Activated naive CD8-positive, alpha-beta T cell treated with anti-CD3 and anti-CD28 coated beads, Interleukin-2, amount 50 U/mL, for 16 hours (primary cell): Measurements from ENCODE around the gene SLC16A9.

Experiments
- DNase-seq: peaks from one replicate; pipeline ENCODE4 v3.0.0-alpha.2; 2020; ENCODE audit warnings: low read depth, low spot score

SLC16A9 gene

DNA sequence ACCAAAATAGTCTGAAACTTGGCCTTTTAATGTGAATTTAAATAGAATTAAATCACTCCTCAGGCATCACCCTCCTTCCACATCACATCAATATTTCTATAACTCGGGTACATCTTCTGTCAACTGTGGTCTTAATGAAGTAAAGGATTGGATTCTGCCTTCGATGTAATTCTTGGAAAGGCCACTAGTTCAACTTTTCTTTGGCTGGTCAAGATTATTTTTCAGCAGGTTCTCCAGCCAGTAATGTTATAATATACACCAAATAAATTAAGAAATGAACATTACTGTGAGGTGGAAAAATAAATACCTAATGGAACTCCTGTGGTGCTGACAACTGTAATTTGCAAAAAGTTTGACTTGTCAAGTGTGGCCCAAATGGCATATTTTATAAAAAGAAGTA, 9.7 kb upstream of the SLC16A9 start:
- DNase-seq = no peak

DNA sequence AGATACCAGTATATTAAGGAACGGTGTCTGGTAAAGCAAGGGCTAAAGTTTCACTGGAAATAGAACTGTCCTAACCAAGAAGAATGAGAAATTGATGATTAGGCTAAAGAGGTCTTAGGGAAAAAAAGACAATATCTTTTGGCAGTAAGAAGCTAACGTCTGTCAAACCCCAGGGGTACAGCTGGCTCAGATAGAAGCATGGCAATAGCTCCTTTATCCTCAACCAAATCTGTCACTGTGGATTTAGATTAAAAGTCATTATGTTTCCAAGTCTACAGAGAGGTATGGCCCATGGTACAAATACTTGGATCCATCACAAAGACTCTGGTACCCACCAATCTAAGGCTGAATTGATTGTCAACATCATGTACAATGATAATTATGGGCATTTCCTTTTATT, 8.6 kb upstream of the SLC16A9 start:
- DNase-seq = no peak

DNA sequence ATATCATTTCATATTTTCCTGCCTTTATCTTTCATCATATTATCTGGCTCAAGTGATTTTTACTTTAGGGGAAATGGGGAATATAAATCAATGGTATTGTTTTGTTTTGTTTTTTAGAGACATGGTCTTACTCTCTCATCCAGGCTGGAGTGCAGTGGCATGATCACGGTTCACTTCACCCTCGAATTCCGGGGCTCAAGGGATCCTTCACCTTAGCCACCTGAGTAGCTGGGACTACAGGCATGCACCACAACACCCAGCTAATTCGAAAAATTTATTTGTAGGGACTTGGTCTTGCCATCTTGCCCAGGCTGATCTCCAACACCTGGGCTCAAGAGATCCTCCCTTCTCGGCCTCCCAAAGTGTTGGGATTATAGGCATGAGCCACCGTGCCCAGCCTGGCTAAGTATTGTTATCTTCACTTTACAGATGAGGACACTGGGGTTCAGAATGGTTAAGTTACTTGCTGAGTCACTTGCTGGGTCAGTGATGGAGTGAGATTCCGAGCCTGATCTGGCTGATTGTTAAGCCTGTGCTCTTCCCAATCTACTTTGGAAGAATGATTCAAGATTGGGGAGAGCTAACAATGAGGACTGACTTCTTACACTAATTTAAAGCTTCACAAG, 3.7 kb upstream of the SLC16A9 start:
- DNase-seq = no peak

DNA sequence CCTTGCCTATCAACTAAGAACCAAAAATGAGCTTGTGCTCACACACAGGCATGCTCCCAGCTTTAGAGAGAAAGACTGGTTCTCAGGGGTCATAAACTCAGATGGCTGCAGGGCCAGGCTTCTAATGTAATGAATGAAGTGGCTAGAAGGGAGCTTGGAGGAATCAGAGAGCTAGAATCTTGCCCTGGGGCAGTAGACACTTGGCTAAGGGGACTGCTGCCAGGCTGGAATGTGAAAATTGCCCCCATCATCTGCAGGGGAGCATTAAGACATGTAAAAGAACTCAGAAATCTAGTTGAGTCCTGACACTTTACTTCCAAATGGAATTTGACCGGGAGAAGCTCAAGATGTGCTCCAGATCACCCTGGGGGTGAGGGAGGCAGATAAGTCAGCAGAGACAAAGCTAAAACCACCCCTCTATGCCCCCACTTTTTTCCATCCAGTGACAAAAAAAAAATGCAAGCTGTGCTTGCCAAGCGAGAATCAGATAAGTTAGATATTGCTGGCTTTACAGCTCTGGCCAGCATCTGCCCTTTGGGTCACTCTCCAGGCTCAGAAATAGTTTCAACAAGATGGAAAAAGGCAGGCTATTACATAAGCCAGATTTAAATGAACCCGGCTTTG, 2.3 kb upstream of the SLC16A9 start:
- DNase-seq = no peak

DNA sequence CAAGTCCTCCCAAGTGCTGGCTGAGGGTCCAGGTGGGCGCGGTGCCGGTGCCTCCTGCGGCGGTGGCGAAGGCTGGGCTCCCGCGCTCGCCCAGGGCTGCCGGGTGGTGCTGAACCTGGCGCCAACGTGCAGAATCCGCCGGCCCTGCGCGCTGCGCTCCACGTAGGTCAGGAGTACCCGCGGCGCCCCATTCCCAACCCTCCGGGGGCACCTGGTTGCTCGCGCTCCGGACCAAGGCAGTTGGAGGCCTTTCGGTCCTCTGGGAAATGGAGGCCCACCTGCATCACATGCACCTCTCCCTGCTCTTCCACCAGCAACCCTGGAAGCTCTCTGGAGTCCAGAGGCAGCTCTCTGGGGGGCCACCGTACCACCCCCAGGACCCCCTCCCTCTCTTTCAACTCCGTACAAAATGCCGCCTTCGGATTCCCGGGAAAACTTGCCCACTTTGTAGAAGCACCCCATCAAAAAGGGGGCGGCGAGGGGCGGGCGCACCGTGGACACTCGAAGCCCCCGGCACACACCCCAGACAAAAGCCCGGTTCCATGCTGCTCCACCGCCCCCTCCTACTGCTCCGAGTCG, 745 bp downstream of the SLC16A9 start:
- DNase-seq = no peak

DNA sequence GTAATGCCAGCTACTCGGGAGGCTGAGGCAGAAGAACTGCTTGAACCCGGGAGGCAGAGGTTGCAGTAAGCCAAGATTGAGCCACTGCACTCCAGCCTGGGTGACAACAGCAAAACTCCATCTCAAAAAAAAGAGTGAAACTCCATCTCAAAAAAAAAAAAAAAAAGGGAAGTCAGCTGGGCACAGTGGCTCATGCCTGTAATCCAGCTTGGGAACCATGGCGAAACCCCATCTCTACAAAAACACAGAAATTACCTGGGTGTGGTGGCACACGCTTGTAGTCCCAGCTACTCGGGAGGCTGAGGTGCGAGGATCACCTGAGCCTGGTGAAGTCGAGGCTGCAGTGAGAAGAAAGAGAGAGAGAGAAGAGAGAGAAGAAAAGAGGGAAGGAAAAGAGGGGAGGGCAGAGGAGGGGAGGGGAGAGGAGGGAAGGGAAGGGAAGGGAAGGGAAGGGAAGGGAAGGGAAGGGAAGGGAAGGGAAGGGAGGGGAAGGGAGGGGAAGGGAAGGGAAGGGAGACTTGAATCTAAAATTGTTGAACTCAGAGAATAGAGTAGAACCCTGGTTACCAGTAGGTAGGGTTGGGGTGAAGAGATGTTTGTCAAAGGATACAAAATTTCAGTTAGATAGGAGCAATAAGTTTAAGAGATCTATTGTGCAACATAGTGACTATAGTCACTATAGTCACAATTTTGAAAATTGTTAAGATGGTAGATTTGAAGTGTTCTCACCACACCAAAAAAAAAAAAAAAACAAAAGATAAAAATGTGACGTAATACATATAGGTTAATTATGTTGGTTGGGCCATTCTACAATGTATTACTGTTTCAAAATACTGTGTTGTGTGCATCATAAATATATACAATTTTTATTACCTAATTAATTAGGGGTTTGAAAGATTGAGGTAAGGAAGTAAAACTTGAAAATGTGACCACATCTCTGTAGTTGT, 2.5 kb downstream of the SLC16A9 start:
- no peak for DNase-seq

DNA sequence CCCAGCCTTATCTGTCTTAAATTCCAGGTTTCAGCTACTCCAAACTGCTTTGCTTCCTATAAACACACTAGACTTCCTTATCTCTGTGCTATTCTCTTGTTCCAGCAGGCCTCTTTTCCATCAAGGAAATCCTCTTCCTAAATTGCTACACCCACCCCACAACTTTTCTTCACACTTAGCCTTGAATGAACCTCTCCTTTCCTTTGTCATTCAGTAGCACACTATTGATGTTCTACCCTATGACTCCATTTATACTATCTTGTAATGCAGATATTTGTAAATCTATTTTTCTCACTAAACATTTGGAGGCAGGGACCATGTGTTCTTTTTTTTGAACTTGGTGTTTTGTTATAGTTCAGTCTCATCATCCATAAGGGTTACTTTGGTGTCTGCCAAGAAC, 3.7 kb downstream of the SLC16A9 start:
- no peak for DNase-seq

DNA sequence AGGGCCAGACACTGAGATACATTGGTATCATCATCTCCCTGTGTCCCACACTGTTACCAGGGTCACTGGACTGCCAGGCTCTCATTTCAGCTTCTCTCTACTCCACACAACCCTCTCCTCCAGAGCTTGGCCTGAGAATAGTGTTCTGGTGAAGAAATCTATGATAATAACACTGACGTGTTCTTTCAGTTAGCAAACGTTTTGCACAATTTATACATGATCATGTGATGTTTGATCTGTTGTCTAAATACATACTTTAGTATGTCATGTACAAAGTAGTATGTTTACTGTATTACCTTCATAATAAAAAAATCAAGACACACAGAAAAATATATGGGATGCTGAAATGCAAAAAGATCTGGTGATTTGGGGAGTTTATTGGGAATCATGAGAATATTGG, 5.0 kb downstream of the SLC16A9 start:
- DNase-seq = no peak

DNA sequence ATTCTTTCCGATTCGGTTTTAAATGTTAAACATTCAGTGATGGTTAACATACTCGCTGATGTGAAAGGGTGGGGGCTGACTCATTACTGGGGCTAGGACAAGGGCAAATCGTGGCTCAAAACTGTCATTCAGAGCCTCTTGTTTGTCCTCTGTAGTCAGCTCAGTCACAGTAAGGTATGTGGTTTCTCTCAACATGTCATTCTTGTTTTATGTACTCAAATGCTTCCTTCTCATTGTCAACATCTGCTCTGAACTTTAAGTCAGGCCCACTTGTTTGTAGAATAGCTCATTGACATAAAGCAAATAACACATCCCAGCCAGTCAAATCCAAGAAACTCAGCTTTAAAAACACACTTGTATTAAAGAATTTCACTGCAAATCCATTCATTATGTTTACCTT, 7.3 kb downstream of the SLC16A9 start:
- no peak for DNase-seq

DNA sequence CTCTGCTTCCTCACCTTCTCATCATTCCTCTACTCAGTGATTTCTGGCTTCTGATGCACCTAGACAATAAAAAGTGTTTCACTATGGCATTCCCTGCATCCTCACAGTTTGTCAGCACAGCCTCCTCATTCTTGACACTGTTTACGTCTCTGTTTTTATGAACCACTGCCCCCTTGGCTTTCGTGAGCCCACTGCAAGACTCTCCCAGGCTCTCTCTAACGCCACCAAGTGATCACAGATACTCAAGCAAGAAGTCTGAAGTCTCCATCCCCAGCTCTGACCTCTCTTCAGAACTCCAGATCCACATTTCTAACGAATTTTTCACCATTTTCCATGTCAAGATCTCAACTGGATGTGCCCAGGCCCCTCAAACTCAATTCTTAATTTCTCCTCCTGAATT, 8.9 kb downstream of the SLC16A9 start:
- no peak for DNase-seq

DNA sequence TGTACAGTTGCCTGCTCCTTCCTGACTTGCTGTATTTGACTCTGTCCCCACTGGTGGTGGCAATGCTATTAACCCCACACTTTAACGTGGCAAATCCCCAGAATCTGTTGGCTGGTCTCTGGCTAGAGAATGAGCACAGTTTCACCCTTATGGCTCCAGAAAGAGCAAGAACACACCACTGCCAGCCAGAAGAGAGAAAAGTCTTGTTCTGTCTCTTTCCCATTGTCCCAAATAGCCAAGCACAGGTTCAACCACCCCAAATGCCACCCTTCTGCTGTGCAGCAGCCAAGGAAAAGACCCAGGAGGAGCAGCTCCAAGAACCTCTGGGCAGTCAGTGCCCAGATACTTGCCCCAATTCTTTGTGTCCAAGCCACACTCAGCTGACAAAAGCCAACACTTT, 11.3 kb downstream of the SLC16A9 start:
- no peak for DNase-seq

DNA sequence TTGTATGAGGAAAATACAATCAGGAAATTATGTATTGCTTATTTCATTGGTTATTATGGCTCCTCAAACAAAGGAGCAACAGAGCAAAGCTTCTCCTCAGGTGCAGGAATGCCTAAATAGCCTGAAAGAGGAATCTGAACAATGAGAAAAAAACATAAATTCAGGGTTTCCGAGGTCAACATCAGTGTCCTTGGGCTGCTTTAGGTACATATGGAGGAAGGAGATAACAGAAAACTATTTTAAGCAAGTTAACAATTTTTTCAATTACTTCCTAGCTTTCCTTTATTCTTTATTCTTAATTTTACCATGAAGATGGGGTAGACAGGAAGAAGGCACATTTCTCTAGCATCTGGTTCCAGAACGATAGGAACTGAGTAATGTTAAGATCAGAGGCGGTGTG, 14.0 kb downstream of the SLC16A9 start:
- no peak for DNase-seq

DNA sequence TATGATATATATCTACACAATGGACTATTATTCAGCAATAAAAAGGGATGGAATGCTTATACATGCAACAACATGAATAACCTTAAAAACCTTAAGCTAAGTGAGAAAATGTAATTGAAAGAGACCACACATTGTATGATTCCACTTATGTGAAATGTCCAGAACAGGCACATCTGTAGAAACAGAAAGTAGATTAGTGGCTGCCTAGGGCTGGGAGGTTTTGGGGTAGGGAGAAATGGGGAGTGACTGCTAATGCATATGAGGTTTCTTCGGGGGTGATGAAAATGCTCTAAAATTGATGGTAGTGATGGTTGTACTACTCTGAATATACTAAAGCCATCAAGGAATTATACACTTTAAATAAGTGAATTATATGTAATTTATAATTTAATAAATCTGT, 14.7 kb downstream of the SLC16A9 start:
- no peak for DNase-seq

DNA sequence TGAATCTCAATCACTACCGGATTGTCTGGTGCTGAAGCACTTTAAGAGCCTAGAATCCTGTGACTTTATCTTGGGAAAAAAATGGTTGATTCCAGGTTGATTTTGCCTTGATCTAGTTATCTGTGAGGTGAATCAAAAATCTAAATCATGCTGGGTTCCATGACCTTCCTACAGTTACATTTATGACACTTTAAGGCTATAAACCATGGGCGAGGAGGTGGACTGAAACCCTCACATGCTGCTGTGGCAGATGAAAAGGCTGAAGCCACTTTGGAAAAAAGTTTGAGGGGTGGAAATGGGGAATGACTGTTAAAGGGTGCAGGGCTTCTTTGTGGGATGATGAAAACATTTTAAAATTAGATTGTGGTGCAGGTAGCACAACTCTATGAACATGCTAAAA, 17.5 kb downstream of the SLC16A9 start:
- no peak for DNase-seq

DNA sequence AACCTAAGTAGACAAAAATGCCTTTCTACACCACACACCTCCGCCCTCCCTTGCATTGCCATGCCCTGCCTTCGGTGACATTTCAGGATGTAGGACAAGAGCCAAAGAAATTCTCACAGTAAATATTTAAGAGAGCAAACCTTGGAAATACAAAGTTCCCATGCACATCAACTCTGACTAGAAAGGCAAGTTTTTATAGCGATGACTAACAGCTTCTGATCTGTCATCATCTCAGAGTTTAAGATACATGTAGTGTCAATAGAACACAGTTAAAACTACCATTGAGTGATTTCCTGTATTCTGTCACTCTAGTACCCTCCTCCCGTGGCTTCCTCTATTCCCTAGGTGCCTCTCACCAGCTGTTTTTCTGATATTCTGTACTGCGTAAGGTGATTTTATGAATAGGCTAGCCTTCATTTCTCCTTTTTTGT, 20.7 kb downstream of the SLC16A9 start:
- DNase-seq = no peak

DNA sequence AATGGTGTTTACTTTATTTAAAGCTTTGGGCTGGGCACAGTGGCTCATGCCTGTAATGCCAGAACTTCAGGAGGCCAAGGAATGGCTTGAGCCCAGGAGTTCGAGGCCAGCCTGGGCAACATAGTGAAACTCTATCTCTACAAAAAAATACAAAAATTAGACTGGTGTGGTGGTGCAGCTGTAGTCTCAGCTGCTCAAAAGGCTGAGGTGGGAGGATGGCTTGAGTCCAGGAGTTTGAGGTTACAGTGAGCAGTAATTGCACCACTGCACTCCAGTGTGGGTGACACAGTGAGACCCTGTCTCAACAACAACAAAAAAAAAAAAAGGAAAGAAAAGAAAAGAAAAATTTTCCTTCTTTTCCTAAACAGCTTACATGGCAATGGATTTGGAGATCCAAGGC, 22.0 kb downstream of the SLC16A9 start:
- DNase-seq = no peak

DNA sequence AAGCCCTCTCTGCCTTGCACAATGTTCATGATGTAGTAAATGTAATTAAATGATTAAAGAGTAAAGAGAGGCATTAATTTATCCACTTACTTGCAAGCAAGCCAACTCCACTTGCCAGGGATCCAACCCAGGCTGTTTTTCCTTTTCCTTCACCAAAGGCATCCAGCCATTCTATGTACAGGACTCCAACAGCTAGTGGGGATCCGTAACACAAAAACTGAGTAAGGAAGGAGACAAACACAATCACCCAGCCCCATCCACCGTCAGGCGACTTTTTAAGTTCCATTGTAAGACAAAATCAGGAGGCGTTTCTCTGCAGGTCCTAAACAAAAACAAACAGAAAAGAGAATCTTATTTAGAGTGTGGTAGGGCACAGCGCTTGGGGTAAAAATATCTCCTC, 25.6 kb downstream of the SLC16A9 start:
- no peak for DNase-seq

DNA sequence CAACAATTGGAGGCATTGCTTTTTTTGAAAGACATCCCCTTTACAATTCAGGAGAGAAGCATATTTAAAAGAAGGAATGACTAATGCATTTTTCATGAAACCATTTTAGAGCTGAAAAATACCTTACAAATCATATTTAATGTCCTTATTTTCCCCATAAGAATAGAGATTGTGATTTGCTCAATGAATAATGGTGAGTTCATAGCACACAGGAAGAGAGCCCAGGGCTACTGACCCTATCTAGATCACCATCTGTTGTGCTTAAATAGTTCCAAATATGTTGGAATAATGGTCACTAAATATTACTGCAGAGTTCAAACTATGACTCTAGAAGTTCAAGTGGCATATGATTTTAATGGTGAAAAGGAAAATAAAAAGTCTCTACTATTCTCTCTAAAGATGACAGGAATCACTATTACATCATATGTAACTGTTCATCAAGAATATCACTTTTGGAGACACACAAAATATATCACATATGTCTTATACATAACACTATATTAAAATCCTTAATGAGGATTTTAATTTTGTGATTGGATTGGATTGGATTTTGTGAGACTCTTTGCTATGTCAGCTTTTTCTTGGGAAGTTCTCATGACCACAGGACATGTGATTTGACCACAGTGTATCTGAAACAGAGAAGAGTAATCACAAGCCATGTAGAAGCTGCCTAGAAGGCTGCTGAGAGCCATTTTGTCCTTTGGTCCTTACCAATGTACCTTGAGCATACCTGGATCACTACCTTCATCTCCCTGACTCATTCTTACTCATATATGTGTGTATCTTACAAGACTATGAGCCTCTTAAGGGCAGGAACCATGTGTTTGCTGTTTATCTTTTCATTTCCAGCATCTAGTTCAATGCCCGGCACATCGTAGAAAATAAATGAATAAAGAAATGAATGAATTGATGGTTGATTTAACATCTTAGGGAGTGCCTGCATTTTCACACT, 26.4 kb downstream of the SLC16A9 start:
- no peak for DNase-seq

DNA sequence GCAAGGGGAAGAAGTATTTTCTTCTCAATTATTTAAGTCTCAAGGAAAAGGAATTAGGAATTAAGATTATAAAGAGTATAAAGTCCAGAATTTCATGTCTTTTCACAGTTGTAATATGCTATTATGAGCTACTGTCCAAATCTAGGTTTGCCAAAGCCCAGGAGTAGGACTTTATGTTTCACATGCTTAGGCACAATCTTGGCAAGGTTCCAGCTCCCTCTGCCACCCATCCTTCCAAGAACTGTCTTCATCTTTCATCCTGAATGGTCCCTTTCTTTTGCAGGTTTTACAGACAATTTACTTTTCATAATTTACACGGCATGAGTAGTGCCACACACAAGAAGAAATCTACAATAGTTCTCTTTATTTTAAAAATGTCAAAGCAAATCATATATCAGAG, 29.5 kb downstream of the SLC16A9 start:
- no peak for DNase-seq

DNA sequence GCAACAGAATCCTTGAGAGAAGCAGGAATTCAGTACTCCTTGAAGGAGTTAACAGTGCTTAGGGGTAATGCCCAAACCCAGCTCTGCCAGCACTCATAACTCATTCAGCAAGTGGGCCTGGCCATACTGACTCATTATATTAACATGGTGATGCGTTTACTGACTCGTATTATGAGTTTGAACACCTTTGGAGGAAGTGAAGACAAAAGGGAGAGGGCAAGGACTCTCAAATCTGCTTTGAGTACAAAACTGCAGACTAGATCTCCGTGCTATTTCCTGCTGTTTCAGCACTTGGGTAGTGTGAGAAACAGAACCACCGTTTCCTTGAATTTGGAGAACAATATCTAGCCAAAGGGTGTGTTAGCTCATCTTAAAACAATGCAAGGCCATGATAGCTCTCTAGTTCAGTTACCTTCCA, 30.8 kb downstream of the SLC16A9 start:
- DNase-seq = no peak

DNA sequence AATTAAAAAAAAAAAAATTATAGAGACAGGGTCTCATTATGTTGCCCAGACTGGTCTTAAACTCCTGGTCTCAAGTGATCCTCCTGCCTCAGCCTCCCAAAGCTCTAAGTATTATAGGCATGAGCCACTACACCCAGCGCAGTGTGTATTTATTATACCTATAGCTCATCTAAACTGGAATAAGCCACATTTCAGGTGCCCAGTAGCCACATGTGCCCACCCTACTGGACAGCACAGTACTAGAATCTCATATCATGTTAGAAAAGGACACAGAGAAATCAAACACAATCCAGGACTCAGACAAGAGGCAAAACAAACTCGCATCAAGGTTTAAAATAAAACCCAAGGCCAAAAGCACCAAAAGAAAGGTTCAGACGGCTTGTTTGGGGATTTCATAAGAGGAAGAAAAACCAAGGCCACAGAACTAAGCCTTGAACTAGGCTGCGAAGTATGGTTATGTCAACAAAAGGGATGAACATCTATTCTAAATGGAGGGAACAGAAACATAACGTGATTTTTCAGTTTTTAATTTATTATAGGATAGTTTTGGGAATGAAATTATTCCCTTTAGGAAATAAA, 32.3 kb downstream of the SLC16A9 start:
- no peak for DNase-seq
